DOHH2 (cell line): ENCODE data around the gene CUEDC1.

Source experiments
- CTCF ChIP-seq: fragments of 200-600 bp; sonication (generic); IDR thresholded peaks from one replicate; pipeline ENCODE4 v1.5.1; 2014; ENCODE audit warnings: antibody characterized with exemption, mild to moderate bottlenecking, low read depth, low read length; ENCODE audit not compliant: poor library complexity, severe bottlenecking
- EZH2phosphoT487 ChIP-seq: fragments of 200-600 bp; sonication (generic); IDR thresholded peaks from 2 replicates; pipeline ENCODE4 v1.6.1; 2017; ENCODE audit warnings: borderline replicate concordance, mild to moderate bottlenecking, antibody characterized with exemption, low read length, moderate library complexity, mixed read lengths

DNA sequence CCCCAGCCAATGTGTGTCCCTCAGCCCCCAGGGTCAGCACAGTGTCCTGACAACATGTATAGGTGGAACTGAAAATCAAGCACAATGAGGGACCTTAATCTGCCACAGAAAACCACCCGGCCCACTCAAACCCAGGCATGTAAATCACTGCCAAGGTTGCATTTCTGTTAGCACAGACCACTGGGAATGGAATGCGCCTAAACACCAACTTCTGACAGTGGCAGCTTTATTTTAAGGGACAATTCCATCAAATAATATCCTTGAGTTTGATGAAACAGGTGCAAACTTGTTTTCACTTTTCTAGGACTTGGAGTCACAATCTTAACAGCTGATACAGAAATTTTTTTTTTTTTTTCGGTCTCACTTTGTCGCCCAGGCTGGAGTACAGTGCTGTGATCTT, 68.1 kb downstream of the CUEDC1 start:
- no peak for TF ChIP-seq EZH2phosphoT487
- no peak for TF ChIP-seq CTCF
